B cell (primary cell): ENCODE data around the gene CYP27C1. TPM values are rescaled to one million over a fixed set of nuclear protein-coding genes. Genes with fewer than 3 reads are reported as not detected.

Experiments
- ATAC-seq: fragments of 200-7000 bp; cut with Tn5 transposase; one replicate; pipeline ENCODE4 v1.10.0; 2021; ENCODE audit warnings: low read depth, mild to moderate bottlenecking, moderate number of reproducible peaks, moderate library complexity
- CTCF ChIA-PET: fragments of 350-600 bp; sonication (Branson Sonifier 250); formaldehyde crosslinking; loops from one replicate; lab custom pipeline; 2021; ENCODE audit warnings: antibody characterized with exemption, inconsistent platforms; lab: Charles Lee
- POLR2A ChIA-PET: fragments of 350-600 bp; sonication (Branson Sonifier 250); formaldehyde crosslinking; loops from one replicate; lab custom pipeline; 2021; ENCODE audit warnings: antibody characterized with exemption; lab: Charles Lee
- DNase-seq: peaks from one replicate; pipeline ENCODE4 v3.0.0; 2013
- H2AFZ ChIP-seq: 2 replicates; pipeline ENCODE4 v1.6.1; 2012; ENCODE audit warnings: mild to moderate bottlenecking, low read depth, low read length; ENCODE audit not compliant: insufficient read depth, poor library complexity, severe bottlenecking
- H3K27ac ChIP-seq, 2 donors: 1 replicate in 1 of 2; 2 replicates in 1 of 2; pipeline ENCODE4 v1.5.1; 2012 to 2013; ENCODE audit warnings: low read length in 2 of 2, mild to moderate bottlenecking in 2 of 2, moderate library complexity in 1 of 2
- H3K27me3 ChIP-seq, 4 experiments: fragments of 200-600 bp in 1 of 4; sonication (generic) in 1 of 4; replicated peaks in 1 of 4; 1 replicate in 2 of 4; 2 replicates in 2 of 4; pipeline versions ENCODE4 v1.6.1 to v1.7.0; 2013 to 2016; ENCODE audit warnings: low read length in 3 of 4, mild to moderate bottlenecking in 2 of 4, mixed read lengths in 1 of 4, moderate library complexity in 1 of 4; ENCODE audit not compliant: insufficient read depth in 4 of 4, control insufficient read depth in 3 of 4; ENCODE audit errors: control extremely low read depth in 1 of 4
- H3K36me3 ChIP-seq, 2 experiments: replicated peaks in 1 of 2; 1 replicate in 1 of 2; 2 replicates in 1 of 2; pipeline versions ENCODE4 v1.6.1 to v1.7.1; 2013; ENCODE audit warnings: low read length in 1 of 2; ENCODE audit not compliant: insufficient read depth in 2 of 2, control insufficient read depth in 1 of 2; ENCODE audit errors: control extremely low read depth in 1 of 2, extremely low read depth in 1 of 2
- H3K4me1 ChIP-seq, 2 donors: fragments of 200-600 bp in 1 of 2; sonication (generic) in 1 of 2; 1 replicate in 1 of 2; 2 replicates in 1 of 2; pipeline versions ENCODE4 v1.5.1 to v1.6.1; 2013 to 2017; ENCODE audit warnings: low read length in 2 of 2; ENCODE audit not compliant: control insufficient read depth in 2 of 2, insufficient read depth in 2 of 2
- H3K4me2 ChIP-seq: replicated peaks from 2 replicates; pipeline ENCODE3; 2012; ENCODE audit warnings: mild to moderate bottlenecking, low read depth, low read length; ENCODE audit not compliant: poor library complexity, severe bottlenecking
- H3K4me3 ChIP-seq, 5 experiments: fragments of 200-600 bp in 1 of 5; sonication (generic) in 1 of 5; 1 replicate in 3 of 5; 2 replicates in 2 of 5; pipeline versions ENCODE4 v1.5.1 to v1.7.0; 2011 to 2016; ENCODE audit warnings: low read length in 4 of 5, mild to moderate bottlenecking in 4 of 5, low read depth in 2 of 5, control low read depth in 1 of 5, moderate library complexity in 1 of 5; ENCODE audit not compliant: insufficient read depth in 1 of 5; ENCODE audit errors: control extremely low read depth in 1 of 5, extremely low read depth in 1 of 5
- H3K79me2 ChIP-seq: fragments of 200-600 bp; sonication (generic); one replicate; pipeline ENCODE4 v1.6.0; 2016; ENCODE audit warnings: low read length; ENCODE audit not compliant: control insufficient read depth, insufficient read depth
- H3K9ac ChIP-seq: fragments of 200-600 bp; sonication (generic); 2 replicates; pipeline ENCODE4 v1.6.1; 2017; ENCODE audit warnings: mild to moderate bottlenecking, low read length, moderate library complexity
- H3K9me3 ChIP-seq, 3 donors: one replicate each; pipeline versions ENCODE4 v1.6.1 to v1.7.1; 2013; ENCODE audit warnings: low read length in 2 of 3; ENCODE audit not compliant: control insufficient read depth in 2 of 3, insufficient read depth in 1 of 3; ENCODE audit errors: control extremely low read depth in 1 of 3
- H4K20me1 ChIP-seq: 2 replicates; pipeline ENCODE4 v1.6.0; 2012; ENCODE audit warnings: mild to moderate bottlenecking, low read length; ENCODE audit not compliant: insufficient read depth, control insufficient read depth, poor library complexity, severe bottlenecking
- H3K27ac Mint-ChIP-seq: one replicate; pipeline ENCODE4 v1.8.0; 2021; ENCODE audit warnings: mixed read lengths
- H3K27me3 Mint-ChIP-seq: one replicate; pipeline ENCODE4 v1.8.0; 2021; ENCODE audit warnings: mixed read lengths
- H3K4me1 Mint-ChIP-seq: one replicate; pipeline ENCODE4 v1.8.0; 2021; ENCODE audit warnings: mixed read lengths
- H3K4me3 Mint-ChIP-seq: one replicate; pipeline ENCODE4 v1.8.0; 2021; ENCODE audit warnings: mixed read lengths
- H3K9me3 Mint-ChIP-seq: one replicate; pipeline ENCODE4 v1.8.0; 2022; ENCODE audit warnings: mixed read lengths; ENCODE audit not compliant: insufficient read depth
- CTCF ChIP-seq: fragments of 200-600 bp; IDR thresholded peaks from one replicate; pipeline ENCODE4 v1.8.0; 2022; ENCODE audit warnings: antibody characterized with exemption, mild to moderate bottlenecking
- EZH2 ChIP-seq: IDR thresholded peaks from 2 replicates; pipeline ENCODE4 v1.6.1; 2012; ENCODE audit warnings: borderline replicate concordance, low read depth, mild to moderate bottlenecking, moderate library complexity, low read length; ENCODE audit not compliant: insufficient read depth, poor library complexity, severe bottlenecking
- WGBS: methylation state at CpG from one replicate; pipeline ENCODE4 v1.1.5; 2013; ENCODE audit warnings: missing lambda C conversion rate; ENCODE audit not compliant: insufficient coverage; 5-methylcytosine and 5-hydroxymethylcytosine counted together
- intact Hi-C: fragments of 100-400 bp; cut with micrococcal nuclease; formaldehyde crosslinking; loops from one replicate; pipeline ENCODE4 v1.10.0; 2022
- polyA plus RNA-seq: library from polyadenylated mRNA; depleted of rRNA; stranded (reverse); fragments of >200 nt; gene quantifications from 2 replicates; pipeline ENCODE4 v1.2.3, GENCODE V29; 2012
- total RNA-seq, 2 donors: library from RNA; stranded (reverse); fragments of 120-200 nt in 1 of 2; gene quantifications; 1 replicate in 1 of 2; 2 replicates in 1 of 2; pipeline versions ENCODE4 v1.2.3 to v1.2.4, GENCODE V29; 2013 to 2022

CYP27C1 gene
- total and polyA plus RNA-seq, 2 donors (not counting 1 experiment from before 2014, with no cell fraction given) = not detected

GRCh38 chr2:127161176-127162136, 58.6 kb downstream of the CYP27C1 start:
- 70% methylated on average over 11 of the region's 12 CpGs for WGBS
- TF ChIP-seq CTCF (no peak), EZH2 (no peak)
- ATAC-seq (no peak), DNase-seq (no peak)
- no peak overlapping the region for H2AFZ ChIP-seq
- POLR2A ChIA-PET = no interaction called here
- H3K9me3 Mint-ChIP-seq = no peaks in the 10 kb centered on the region
- no peaks in the 10 kb centered on the region for H3K79me2 ChIP-seq
- no peak overlapping the region for H3K27ac Mint-ChIP-seq
- H3K36me3 ChIP-seq = no peaks in the 10 kb centered on the region
- H3K4me3 Mint-ChIP-seq = no peak overlapping the region
- CTCF ChIA-PET = interaction anchor here (1.2 to 2.0 kb wide), 4 partner anchors 9 to 93 kb away, joined by 3 to 8 read pairs (median 5); no protein-coding TSS in a partner anchor
- H3K9ac ChIP-seq = no peak overlapping the region
- intact Hi-C loops = no loop called here
- H3K4me1 Mint-ChIP-seq = peaks cover 27% of the 10 kb centered on the region
- peaks cover 0 to 7% (median 0%) of the 10 kb centered on the region in 3 donors for H3K9me3 ChIP-seq
- peaks cover 22 to 42% of the 10 kb centered on the region in 2 donors for H3K4me1 ChIP-seq
- H3K27me3 Mint-ChIP-seq = no peaks in the 10 kb centered on the region
- no peak overlapping the region for H3K4me3 ChIP-seq
- no peak overlapping the region for H3K27ac ChIP-seq
- H4K20me1 ChIP-seq = no peaks in the 10 kb centered on the region
- peaks cover 0 to 7% (median 0%) of the 10 kb centered on the region in 4 experiments for H3K27me3 ChIP-seq
- no peak overlapping the region for H3K4me2 ChIP-seq

GRCh38 chr2:127160676-127161075, 59.4 kb downstream of the CYP27C1 start:
- no peaks in the 10 kb centered on the region for H3K36me3 ChIP-seq
- DNase-seq (no peak), ATAC-seq (no peak)
- peaks cover 0 to 5% (median 0%) of the 10 kb centered on the region in 4 experiments for H3K27me3 ChIP-seq
- ChIA-PET POLR2A (no interaction called here), CTCF (interaction anchor here (1.2 to 1.8 kb wide), 3 partner anchors 8 to 93 kb away, joined by 3 to 8 read pairs (median 5); no protein-coding TSS in a partner anchor)
- H3K9ac ChIP-seq = no peak overlapping the region
- no peak overlapping the region for H3K4me3 Mint-ChIP-seq
- 38% methylated on average over 1 of the region's 3 CpGs for WGBS
- peaks cover 22 to 42% of the 10 kb centered on the region in 2 donors for H3K4me1 ChIP-seq
- H4K20me1 ChIP-seq = no peaks in the 10 kb centered on the region
- H3K4me3 ChIP-seq = no peak overlapping the region
- peaks cover 0 to 7% (median 0%) of the 10 kb centered on the region in 3 donors for H3K9me3 ChIP-seq
- no peak overlapping the region for H2AFZ ChIP-seq
- no peak overlapping the region for H3K27ac Mint-ChIP-seq
- no peak overlapping the region for H3K4me2 ChIP-seq
- no peaks in the 10 kb centered on the region for H3K79me2 ChIP-seq
- TF ChIP-seq CTCF (no peak), EZH2 (no peak)
- intact Hi-C loops = no loop called here
- H3K27me3 Mint-ChIP-seq = no peaks in the 10 kb centered on the region
- no peak overlapping the region for H3K27ac ChIP-seq
- no peaks in the 10 kb centered on the region for H3K9me3 Mint-ChIP-seq
- peaks cover 27% of the 10 kb centered on the region for H3K4me1 Mint-ChIP-seq
